GM12801 (cell line): Measurements from ENCODE around the gene TDRD9.

ENCODE experiments used
- TF ChIP-seq, protein P1 (sequence below): IDR thresholded peaks from one replicate; pipeline ENCODE4 v1.5.1; 2011; ENCODE audit warnings: control low read depth; ENCODE audit not compliant: insufficient read length; ENCODE audit errors: extremely low read depth

TDRD9 gene

DNA sequence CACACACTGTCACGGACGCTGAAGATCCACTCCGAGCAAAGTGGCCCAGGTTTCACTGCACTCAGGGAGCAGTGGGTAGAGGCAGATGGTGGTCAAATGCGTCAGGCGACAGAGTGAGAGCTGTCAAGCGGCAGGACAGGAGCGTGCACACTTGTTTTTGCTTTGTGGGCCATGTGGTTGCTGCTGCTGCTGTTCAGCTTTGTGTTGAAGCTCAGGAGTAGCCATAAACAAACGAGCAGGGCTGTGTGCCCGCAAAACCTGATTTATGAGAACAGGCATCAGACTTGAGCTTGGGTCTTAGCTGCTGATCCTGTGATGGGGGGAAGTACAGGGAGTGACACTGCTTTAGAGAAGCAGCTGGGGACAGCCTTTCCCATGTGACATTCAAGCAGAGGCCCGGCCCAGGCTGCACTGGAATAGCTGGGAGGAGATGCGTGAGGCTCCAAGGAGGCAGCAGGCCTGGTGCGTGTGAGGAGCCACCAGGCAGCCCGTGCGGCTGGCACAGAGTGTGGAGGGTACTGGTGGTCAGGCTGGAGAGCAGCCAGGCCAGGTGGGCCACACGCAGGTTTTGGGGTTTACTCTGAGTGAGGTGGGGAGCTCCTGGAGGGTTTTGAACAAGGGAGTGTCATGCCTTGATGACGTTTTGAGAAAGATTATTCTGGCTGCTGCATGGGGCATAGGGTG is 126.1 kb downstream of the TDRD9 start:
- TF ChIP-seq, protein P1, sequence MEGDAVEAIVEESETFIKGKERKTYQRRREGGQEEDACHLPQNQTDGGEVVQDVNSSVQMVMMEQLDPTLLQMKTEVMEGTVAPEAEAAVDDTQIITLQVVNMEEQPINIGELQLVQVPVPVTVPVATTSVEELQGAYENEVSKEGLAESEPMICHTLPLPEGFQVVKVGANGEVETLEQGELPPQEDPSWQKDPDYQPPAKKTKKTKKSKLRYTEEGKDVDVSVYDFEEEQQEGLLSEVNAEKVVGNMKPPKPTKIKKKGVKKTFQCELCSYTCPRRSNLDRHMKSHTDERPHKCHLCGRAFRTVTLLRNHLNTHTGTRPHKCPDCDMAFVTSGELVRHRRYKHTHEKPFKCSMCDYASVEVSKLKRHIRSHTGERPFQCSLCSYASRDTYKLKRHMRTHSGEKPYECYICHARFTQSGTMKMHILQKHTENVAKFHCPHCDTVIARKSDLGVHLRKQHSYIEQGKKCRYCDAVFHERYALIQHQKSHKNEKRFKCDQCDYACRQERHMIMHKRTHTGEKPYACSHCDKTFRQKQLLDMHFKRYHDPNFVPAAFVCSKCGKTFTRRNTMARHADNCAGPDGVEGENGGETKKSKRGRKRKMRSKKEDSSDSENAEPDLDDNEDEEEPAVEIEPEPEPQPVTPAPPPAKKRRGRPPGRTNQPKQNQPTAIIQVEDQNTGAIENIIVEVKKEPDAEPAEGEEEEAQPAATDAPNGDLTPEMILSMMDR = no peak

DNA sequence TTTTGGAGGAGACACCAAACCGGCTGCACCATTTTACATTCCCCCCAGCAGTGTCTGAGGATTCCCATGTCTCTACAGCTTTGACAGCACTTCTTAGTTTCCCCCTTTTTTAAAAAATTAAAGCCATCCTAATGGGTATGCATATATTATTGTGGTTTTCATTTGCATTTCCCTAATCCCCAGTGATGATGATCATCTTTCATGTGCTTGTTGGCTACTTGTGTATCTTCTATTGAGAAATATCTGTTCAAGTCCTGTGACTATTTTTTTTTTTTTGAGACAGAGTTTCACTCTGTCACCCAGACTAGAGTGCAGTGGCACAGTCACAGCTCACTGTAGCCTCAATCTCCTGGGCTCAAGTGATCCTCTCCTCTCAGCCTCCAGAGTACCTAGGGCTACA is 134.0 kb downstream of the TDRD9 start:
- TF ChIP-seq, protein P1 = no peak

DNA sequence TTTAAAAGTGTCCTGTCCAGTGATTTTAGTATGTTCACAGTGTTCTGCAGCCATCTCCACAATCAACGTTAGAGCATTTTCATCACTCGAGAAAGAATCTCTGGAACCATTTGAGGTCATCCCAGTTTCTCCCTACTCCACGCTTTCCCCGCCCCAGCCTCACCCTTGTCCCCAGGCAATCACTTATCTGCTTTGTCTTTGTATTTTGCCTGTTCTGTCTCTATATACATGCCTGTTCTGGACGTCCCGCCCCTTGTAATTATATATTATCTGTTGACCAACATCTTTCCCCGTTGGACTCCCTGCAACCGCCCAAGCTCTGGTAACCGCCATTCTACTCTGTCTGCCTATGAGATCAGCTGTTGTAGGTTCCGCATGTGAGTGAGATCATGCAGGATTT is 135.7 kb downstream of the TDRD9 start:
- TF ChIP-seq, protein P1 = no peak

DNA sequence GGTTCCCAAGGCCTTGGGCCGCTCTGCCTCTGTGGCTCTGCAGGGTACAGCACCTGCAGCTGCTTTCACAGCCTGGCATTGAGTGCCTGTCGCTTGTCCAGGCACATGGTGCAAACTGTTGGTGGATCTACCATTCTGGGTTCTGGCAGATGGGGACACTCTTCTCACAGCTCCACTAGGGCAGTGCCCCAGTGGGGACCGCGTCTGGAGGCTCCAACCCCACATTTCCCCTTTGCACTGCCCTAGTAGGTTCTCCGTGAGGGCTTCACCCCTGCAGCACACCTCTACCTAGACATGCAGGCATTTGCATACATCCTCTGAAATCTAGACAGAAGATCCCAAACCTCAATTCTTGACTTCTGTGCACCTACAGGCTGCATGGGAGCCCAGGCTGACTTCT is 138.0 kb downstream of the TDRD9 start:
- TF ChIP-seq, protein P1 = no peak

DNA sequence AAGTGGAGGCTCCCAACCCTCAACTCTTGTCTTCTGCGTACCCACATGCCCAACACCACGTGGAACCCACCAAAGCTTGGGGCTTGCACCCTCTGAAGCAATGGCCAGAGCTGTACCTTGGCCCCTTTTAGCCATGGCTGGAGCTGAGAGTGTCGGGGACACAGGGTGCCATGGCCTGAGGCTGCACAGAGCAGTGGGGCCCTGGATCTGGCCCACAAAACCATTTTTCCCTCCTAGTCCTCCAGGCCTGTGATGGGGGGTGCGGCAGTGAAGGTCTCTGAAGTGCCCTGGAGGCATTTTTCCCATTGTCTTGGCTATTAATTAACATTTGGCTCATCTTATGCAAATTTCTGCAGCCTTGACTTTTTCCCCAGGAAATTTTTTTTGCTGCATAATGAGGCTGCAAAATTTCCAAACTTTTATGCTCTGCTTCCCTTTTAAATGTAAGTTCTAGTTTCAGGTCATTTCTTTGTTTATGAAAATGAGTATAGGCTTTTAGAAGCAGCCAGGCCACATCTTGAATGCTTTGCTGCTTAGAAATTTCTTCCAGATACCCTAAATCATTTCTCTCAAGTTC is 138.6 kb downstream of the TDRD9 start:
- TF ChIP-seq, protein P1 = no peak

DNA sequence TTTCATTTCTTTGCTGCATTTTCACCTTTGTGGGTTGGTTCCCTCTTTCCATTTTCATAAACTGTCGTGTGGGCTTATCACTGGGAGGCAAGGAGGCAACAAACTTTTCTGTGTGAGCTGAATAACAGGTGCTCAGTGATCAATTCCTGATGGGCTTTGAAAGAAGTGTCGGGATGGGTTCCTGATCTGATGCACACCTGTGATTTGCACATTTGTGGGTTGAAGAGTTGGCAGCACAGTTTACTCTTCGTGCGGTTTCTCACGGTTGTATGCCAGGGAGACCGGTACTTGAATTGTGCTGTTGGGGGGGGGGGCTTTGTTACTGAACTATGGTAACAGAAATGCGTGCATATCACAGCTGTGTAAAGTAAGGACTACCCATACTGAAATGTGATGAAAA is 141.3 kb downstream of the TDRD9 start:
- TF ChIP-seq, protein P1 = no peak

DNA sequence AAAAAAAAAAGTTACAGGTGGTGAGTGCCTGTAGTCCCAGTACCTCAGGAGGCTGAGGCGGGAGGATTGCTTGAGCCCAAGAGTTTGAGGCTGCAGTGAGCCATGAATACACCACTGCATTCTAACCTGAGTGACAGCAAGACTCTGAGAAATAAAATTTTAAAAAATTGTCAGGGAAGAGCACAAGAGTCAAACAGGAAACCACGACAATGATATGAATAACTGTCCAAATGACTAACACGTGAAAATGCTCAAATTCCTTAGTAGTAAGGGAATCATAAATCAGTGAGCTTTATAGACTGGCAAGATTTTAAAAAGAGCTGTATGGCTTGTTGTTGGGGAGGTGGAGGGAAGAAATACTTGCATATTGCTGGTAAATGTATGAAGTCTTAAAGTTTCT is 144.3 kb downstream of the TDRD9 start:
- TF ChIP-seq, protein P1 = no peak
